ENCODE results near the gene ATXN1.

DNA sequence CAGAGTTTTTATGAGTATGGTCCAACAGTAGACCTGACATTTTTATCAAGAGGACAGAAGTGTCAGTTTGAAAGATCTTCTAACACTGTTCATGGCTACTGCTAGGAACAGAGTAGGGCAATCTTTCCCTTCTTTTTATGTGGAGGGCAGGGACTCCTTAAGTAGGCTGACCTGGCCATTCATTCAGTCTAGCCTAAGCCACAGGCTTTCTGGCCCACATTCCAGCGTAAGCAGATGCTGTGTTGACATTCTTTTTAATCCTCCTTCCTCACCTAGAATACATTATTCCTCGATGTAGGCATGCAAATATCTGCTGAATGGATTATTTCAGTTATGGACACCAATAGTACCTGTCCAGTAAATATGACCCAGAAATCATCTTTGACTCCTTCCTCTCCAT is 188.3 kb downstream of the ATXN1 start:
- TF ChIP-seq, protein P1, sequence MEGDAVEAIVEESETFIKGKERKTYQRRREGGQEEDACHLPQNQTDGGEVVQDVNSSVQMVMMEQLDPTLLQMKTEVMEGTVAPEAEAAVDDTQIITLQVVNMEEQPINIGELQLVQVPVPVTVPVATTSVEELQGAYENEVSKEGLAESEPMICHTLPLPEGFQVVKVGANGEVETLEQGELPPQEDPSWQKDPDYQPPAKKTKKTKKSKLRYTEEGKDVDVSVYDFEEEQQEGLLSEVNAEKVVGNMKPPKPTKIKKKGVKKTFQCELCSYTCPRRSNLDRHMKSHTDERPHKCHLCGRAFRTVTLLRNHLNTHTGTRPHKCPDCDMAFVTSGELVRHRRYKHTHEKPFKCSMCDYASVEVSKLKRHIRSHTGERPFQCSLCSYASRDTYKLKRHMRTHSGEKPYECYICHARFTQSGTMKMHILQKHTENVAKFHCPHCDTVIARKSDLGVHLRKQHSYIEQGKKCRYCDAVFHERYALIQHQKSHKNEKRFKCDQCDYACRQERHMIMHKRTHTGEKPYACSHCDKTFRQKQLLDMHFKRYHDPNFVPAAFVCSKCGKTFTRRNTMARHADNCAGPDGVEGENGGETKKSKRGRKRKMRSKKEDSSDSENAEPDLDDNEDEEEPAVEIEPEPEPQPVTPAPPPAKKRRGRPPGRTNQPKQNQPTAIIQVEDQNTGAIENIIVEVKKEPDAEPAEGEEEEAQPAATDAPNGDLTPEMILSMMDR (IDR thresholded peaks at IDR 0.05): no peak
- TF ChIP-seq, protein P2, sequence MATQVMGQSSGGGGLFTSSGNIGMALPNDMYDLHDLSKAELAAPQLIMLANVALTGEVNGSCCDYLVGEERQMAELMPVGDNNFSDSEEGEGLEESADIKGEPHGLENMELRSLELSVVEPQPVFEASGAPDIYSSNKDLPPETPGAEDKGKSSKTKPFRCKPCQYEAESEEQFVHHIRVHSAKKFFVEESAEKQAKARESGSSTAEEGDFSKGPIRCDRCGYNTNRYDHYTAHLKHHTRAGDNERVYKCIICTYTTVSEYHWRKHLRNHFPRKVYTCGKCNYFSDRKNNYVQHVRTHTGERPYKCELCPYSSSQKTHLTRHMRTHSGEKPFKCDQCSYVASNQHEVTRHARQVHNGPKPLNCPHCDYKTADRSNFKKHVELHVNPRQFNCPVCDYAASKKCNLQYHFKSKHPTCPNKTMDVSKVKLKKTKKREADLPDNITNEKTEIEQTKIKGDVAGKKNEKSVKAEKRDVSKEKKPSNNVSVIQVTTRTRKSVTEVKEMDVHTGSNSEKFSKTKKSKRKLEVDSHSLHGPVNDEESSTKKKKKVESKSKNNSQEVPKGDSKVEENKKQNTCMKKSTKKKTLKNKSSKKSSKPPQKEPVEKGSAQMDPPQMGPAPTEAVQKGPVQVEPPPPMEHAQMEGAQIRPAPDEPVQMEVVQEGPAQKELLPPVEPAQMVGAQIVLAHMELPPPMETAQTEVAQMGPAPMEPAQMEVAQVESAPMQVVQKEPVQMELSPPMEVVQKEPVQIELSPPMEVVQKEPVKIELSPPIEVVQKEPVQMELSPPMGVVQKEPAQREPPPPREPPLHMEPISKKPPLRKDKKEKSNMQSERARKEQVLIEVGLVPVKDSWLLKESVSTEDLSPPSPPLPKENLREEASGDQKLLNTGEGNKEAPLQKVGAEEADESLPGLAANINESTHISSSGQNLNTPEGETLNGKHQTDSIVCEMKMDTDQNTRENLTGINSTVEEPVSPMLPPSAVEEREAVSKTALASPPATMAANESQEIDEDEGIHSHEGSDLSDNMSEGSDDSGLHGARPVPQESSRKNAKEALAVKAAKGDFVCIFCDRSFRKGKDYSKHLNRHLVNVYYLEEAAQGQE (IDR thresholded peaks at IDR 0.05; ENCODE audit: low read depth, low read length): no peak
- TF ChIP-seq, protein P3, sequence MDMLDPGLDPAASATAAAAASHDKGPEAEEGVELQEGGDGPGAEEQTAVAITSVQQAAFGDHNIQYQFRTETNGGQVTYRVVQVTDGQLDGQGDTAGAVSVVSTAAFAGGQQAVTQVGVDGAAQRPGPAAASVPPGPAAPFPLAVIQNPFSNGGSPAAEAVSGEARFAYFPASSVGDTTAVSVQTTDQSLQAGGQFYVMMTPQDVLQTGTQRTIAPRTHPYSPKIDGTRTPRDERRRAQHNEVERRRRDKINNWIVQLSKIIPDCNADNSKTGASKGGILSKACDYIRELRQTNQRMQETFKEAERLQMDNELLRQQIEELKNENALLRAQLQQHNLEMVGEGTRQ (IDR thresholded peaks at IDR 0.05; ENCODE audit: borderline replicate concordance, low read depth, low read length): no peak

Measured in SK-N-SH (cell line).